ENCODE data around the gene MAGEA9B.
"Not testable (repeated sequence)": the region's sequence is repeated elsewhere in the genome, so short reads cannot be mapped to it uniquely, and the experiment has no call there.

MAGEA9B gene

GRCh38 chrX:149570668-149571067 lies 16.6 kb downstream of the MAGEA9B start:
- DNase-seq, result no peak

DNA sequence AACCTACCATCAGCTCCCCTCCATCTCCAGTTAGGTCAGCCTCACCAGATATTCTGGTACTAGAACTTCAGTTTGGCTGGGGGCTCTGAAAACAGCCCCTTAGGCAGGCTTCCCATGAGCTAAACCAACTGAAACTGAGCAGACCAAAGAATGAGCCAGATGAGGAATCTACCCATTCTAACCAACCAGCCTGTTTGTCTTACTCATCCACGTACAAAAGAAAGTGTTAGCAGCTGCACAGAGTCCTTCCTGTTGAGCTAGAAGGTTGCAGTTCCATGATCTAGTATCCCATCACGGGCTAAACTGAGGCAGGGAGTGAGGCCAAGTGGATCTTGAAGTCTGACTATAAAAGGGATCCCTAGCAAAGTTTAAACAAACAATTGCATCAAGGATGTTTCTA lies 17.5 kb downstream of the MAGEA9B start:
- no peak for DNase-seq

GRCh38 chrX:149568701-149569296 lies 18.5 kb downstream of the MAGEA9B start:
- DNase-seq, result no peak

DNA sequence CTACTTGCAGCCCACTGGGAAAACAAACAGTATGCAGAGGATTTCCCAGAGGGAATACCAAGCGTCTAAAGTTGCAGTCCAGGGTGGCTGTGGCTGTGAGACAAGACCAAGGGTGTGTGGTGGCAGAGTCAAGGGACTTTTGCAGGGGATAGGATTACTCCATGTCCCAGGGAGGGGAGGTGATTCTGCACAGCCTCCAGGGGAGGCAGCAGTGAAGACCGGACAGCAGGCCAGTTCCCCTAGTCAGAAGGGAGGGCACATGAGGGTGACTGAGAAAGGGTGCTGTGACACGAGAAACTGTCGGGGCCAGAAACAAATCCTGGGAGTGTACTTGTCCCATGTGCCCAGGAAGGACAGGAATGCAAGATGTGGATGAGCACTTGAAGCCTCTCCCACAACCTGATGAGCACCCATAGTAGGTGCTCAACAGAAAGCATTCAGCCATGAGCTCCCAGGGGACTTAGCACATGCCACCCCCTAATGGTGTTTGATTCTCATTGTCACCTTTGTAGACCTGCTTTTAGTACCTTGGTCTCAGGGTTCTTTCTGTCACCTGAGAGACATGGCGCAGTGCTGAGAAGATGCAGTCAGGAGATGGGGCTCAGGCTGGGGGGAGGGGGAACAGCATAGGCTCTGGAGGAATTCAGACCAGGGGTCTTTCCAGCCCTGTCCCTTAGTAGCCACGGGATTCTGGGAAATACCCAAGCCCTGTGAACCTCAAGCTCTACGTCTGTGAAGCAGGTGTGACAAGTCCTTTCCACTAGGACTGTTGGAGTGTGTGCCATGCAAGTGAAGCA lies 19.4 kb downstream of the MAGEA9B start:
- no peak for DNase-seq

- no peak for DNase-seq
These were observed 23.9 kb downstream of the MAGEA9B start for GRCh38 chrX:149563359-149563758.

DNA sequence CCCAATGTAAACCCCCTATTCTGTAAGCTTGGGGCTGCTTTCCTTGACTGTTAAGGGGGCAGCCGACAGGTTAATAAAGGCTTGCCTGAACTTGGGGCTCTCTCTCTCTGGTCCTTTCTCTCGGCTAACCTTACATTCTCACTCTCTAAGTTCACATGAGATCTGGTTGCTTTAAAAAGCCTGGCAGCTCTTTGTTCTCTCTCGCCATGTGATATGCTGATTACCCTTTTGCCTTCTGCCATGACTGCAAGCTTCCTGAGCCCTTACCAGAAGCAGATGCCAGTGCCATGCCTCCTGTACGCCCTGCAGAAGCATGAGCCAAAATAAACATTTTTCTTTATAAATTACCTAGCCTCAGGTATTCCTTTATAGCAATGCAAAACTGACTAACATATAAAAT lies 32.0 kb downstream of the MAGEA9B start:
- not testable (repeated sequence) for DNase-seq

DNA sequence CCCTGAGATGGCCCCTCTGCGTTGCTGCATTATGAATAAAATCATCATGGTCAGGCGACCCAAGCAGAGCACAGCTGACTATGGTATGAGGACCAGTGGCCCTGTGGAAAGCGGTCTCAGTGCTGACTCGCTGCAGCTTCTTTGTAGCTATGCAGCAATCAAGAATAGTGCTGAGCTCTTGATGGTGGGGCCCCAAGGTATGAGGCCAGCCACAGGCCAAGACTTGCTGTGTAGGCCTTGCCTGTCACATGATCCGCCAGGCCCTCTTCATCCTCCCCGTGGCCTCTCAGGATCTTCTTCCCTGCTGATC lies 35.4 kb downstream of the MAGEA9B start:
- not testable (repeated sequence) for DNase-seq

DNA sequence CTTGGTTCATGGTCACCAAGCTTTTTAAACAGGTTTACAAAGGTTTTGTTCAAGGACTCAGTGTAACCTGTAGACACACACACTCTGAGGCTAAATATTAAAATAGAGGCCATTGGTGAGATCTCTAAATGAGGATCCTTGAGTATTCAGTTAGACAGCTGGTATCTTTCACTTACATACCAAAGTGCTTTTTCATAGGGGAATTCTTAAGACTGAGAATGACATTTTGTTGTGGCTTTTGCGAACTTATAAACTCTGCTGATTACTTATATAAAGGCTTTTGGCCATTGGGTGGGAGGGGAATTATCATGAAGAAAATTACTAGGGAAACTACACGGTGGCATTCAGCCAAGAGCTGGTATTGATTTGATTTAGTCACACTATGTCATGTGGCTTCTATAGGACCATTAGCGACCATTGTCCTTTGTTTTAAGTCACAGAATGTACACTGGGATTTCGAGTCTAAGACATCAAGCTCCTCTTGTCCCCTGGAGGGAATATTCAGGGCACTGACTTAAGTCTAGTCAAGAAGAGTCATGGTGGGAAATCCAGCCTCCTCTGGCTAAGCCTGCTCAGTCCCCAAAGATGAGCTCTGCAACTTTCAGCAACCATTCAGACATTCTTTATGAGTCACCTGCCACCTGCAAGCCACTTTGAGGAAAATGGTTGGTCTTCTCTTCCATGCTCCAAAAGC lies 35.9 kb downstream of the MAGEA9B start:
- DNase-seq, result not testable (repeated sequence)

GRCh38 chrX:149550454-149550853 lies 36.8 kb downstream of the MAGEA9B start:
- DNase-seq, result not testable (repeated sequence)

- DNase-seq, result not testable (repeated sequence)
These were observed 37.6 kb downstream of the MAGEA9B start, which contains the start of gene HSFX3 for GRCh38 chrX:149549701-149550100. TSS of gene HSFX3 (minus strand) at chrX:149549924. CDS start at chrX:149549852, 72 bp downstream.

- DNase-seq, result not testable (repeated sequence)
These were observed 39.5 kb downstream of the MAGEA9B start for GRCh38 chrX:149547782-149548181.

GRCh38 chrX:149546962-149547361 lies 40.3 kb downstream of the MAGEA9B start:
- not testable (repeated sequence) for DNase-seq

DNA sequence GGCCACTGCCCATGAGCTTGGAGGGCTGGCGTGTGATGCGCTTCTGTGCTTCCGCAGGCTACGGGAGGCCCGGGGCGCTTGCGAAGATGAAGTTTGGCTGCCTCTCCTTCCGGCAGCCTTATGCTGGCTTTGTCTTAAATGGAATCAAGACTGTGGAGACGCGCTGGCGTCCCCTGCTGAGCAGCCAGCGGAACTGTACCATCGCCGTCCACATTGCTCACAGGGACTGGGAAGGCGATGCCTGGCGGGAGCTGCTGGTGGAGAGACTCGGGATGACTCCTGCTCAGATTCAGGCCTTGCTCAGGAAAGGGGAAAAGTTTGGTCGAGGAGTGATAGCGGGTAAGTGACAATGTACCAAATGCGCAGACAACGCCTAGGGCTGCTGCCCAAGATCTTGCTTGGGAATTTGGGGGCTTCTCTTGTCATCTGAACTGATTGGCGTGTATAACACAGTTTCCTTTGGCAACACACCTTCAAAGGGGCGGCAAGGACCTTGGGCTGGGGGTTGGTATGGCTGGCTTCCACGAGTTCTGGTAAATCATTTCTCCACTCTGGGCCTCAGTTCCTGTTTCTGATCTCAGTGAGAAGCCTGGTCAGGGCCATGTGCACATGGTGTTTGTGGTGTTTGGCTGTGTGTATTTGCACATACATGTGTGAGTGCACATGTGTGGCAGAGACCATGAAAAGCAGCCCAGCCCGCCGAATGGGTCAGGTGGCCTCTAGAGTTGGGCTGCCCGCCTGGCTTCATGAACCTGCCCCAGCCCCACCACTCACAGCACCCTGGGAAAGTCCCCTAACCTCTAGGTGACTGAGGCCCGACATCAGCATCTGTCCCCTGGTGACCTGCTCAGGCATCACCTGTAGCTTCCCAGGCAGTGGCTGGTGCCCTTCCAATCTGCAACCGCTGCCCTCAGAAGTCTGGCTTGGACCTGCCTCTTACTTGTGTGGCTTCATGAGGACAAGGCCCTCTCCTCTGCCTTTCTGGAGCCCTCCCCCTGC lies 41.4 kb downstream of the MAGEA9B start:
- not testable (repeated sequence) for DNase-seq

DNA sequence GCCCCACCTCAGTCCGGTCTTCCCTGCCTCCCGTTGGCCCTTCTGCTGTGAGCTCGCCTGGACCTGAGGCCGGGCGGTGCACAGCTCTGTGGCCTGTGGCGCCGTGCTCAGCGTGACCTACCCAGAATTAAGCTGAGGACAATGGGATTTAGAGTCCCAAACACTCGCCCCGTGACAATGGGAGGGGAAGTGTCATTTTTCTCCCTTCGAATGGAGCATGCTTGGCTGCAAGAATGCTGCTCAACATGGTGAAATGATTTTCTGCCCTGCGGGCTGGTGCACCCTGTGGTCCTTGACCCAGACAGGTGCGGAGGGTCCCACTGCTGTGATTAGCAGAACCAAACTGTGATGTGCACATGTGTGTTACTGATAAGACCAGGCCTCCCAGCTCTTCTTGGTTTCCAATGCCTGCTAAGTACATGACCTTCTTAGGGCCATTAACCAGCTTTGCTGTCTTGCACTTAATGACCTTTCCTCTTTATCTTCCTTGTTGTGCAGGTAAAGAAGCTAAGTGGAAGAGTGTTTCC lies 45.7 kb downstream of the MAGEA9B start:
- no peak for DNase-seq

DNA sequence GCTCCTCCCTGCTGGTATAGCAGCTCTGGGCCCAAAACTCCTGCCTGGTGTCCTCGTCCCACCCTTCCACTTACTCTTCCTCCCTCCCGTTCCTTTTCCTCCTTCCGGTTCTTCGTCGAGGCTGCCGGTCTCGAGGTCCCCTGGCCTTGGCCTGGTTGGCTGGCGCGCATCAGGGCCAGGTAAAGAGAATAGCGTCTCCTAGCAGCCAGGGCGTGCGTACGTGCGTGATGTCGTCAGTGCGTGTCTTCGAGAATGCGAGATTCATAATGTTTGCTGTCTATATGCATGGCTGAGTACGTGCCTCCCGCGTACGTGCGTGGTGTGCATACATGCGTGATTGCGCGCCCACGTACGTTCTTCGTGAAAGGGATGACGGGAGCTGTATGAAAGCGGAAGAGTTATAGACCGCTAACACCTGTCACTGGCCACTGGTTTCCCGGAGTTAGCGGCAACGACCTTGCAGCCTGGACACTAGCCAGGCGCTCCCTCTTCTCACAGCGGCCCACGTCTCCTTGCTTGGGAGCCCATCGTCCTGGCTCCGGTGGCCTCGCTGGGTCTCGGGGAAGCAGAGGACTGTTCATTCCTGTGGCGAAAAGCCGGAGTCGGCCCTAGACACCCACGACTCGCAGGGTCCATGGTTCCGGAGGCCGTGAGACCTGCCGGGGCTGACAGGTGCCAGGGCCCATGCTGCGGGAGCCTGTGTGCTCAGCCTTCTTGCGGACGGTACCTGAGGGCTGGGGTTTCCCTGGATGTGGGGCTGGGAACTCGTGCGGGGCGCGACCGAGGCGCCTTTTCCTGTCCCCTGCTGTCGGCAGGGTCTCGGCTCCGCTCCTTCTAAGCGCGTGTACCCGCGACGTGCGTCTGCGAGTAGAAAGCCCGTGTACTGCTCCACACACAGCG lies 46.4 kb downstream of the MAGEA9B start, which contains the start of gene EOLA1:
Gene EOLA1, plus strand, starts transcription at position 392 of the 900 bp plus-strand sequence. CDS start 4,619 bp downstream, outside the sequence.
- peak; percentile 70 for DNase-seq

GRCh38 chrX:149540131-149540620 lies 47.1 kb downstream of the MAGEA9B start:
- DNase-seq, result no peak

DNA sequence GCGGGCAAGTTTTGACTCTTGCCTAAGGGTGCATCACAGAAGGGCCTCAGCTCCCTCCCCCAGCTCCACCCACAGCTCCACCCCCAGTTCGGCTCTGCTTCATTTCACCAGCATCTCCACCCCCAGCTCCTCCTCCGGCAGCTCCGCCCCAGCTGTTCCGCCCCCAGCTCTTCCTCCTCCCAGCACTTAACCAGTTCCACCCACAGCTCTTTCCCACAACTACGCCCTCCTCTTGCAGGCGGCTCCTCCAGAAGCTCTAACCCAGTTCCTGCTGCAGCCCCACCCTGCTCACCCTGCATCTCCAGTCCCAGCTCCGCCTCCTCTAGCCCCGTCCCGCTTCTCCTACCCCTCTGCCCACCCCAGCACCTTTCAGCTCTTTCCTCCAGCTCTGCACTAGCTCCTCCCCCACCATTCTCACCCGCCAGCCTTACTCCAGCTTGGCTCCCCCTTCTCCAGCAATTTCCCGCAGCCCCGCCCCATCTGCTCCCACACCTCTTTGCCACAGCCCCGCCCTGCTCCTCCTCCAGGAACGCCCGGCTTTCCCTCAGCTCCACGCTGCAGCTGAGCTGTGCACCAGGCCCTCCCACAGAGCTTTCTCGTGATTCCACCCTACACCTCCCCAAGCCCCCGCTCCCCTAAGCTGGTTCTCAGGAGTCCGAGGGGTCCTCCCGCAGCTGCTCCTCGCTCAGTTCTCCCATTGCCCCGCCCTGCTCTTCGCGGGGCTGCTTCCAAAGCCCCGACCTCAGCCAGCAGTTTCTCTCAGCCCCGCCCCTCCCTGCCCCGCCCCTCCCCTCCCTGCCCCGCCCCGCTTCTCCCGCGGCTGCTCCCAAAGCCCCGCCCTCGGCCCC lies 47.8 kb downstream of the MAGEA9B start:
- DNase-seq, result peak; percentile 38

- DNase-seq, result not testable (repeated sequence)
These were observed 49.8 kb downstream of the MAGEA9B start for GRCh38 chrX:149537474-149537873.

GRCh38 chrX:149534926-149535602 lies 52.2 kb downstream of the MAGEA9B start:
- DNase-seq, result not testable (repeated sequence)
